HCT116 (cell line): ENCODE results near the gene ZSWIM6. TPM values are rescaled to one million over a fixed set of nuclear protein-coding genes. Genes with fewer than 3 reads are reported as not detected.

Experiments used
- ATAC-seq: fragments of 200-7000 bp; cut with Tn5 transposase; 2 replicates; pipeline ENCODE4 v1.9.1; 2020; ENCODE audit warnings: mild to moderate bottlenecking, moderate library complexity
- BruUV-seq: library from RNA; stranded (reverse); fragments of 400-500 nt; replicated peaks from 2 replicates; lab custom pipeline; 2021; lab: Mats Ljungman, UMichigan
- CTCF ChIA-PET: fragments of 300-600 bp; sonication (Branson Sonifier 250); formaldehyde crosslinking; loops from one replicate; lab custom pipeline; 2021; ENCODE audit warnings: antibody characterized with exemption; lab: Charles Lee
- POLR2A ChIA-PET: fragments of 300-600, 350-600 bp; sonication (Branson Sonifier 250); formaldehyde crosslinking; loops from one replicate; lab custom pipeline; 2021; ENCODE audit warnings: antibody characterized with exemption; lab: Charles Lee
- RAD21 ChIA-PET, 2 experiments: fragments of 300-600 bp; sonication (Branson Sonifier 250); formaldehyde crosslinking; loops; one replicate each; lab custom pipeline; 2023; ENCODE audit warnings: low total read pairs in 2 of 2; ENCODE audit not compliant: uncharacterized antibody in 2 of 2, unreplicated experiment in 2 of 2, low non-redundant PET in 1 of 2; lab: Charles Lee
- DNase-seq: peaks from one replicate; pipeline ENCODE4 v3.0.0-alpha.2; 2010; ENCODE audit warnings: low read depth, low spot score
- H2AFZ ChIP-seq: fragments of 200-600 bp; shearing (Covaris generic), sonication (generic); 2 replicates; pipeline ENCODE4 v1.6.1; 2017; ENCODE audit warnings: low read depth, mixed run types, mixed read lengths, antibody characterized with exemption, low read length; ENCODE audit not compliant: poor library complexity, severe bottlenecking
- H3K27ac ChIP-seq: 2 replicates; pipeline ENCODE4 v1.5.1; 2012; ENCODE audit warnings: low read depth, low read length
- H3K27me3 ChIP-seq: fragments of 200-600 bp; sonication (generic); 2 replicates; pipeline ENCODE4 v1.6.1; 2016; ENCODE audit warnings: mixed run types, low read length, mixed read lengths; ENCODE audit not compliant: insufficient read depth
- H3K36me3 ChIP-seq, 2 experiments: fragments of 200-500 bp in 1 of 2; fragments of 200-600 bp in 1 of 2; sonication (Bioruptor generic) in 1 of 2; sonication (generic) in 1 of 2; 2 replicates each; pipeline versions ENCODE4 v1.5.1 to v1.6.1; 2014 to 2016; ENCODE audit warnings: low read length in 2 of 2, inconsistent platforms in 1 of 2, mixed read lengths in 1 of 2, mixed run types in 1 of 2; ENCODE audit not compliant: insufficient read depth in 2 of 2, control insufficient read depth in 1 of 2
- H3K4me1 ChIP-seq, 2 experiments: fragments of 200-600 bp in 1 of 2; sonication (generic) in 1 of 2; 2 replicates each; pipeline versions ENCODE4 v1.5.1 to v1.6.1; 2012 to 2017; ENCODE audit warnings: low read length in 2 of 2, inconsistent platforms in 1 of 2, mild to moderate bottlenecking in 1 of 2, mixed read lengths in 1 of 2, mixed run types in 1 of 2, moderate library complexity in 1 of 2; ENCODE audit not compliant: insufficient read depth in 2 of 2, control insufficient read depth in 1 of 2
- H3K4me2 ChIP-seq: fragments of 200-600 bp; sonication (generic); 2 replicates; pipeline ENCODE4 v1.6.1; 2017; ENCODE audit warnings: mixed run types, low read length, mixed read lengths
- H3K4me3 ChIP-seq, 2 experiments: fragments of 200-600 bp in 1 of 2; sonication (generic) in 1 of 2; replicated peaks in 1 of 2; 2 replicates each; pipeline ENCODE4 v1.5.1; 2011 to 2016; ENCODE audit warnings: low read length in 2 of 2, control low read depth in 1 of 2, low read depth in 1 of 2, mild to moderate bottlenecking in 1 of 2, mixed read lengths in 1 of 2, mixed run types in 1 of 2
- H3K79me2 ChIP-seq: fragments of 200-600 bp; sonication (generic); 2 replicates; pipeline ENCODE4 v1.6.1; 2017; ENCODE audit warnings: mild to moderate bottlenecking, mixed run types, low read length, moderate library complexity, mixed read lengths; ENCODE audit not compliant: insufficient read depth
- H3K9ac ChIP-seq: fragments of 200-600 bp; sonication (generic); 2 replicates; pipeline ENCODE4 v1.6.1; 2016; ENCODE audit warnings: low read length, mixed read lengths
- H3K9me2 ChIP-seq: fragments of 200-600 bp; sonication (generic), shearing (Covaris generic); 2 replicates; pipeline ENCODE4 v1.6.1; 2017; ENCODE audit warnings: mixed run types, mild to moderate bottlenecking, moderate library complexity; ENCODE audit not compliant: insufficient read depth
- H3K9me3 ChIP-seq, 2 experiments: fragments of 200-500 bp in 1 of 2; fragments of 200-600 bp in 1 of 2; sonication (Bioruptor generic) in 1 of 2; sonication (generic) in 1 of 2; 2 replicates each; pipeline ENCODE4 v1.6.1; 2014 to 2017; ENCODE audit warnings: low read length in 2 of 2, mixed read lengths in 2 of 2, inconsistent platforms in 1 of 2, low read depth in 1 of 2, mild to moderate bottlenecking in 1 of 2, mixed run types in 1 of 2, moderate library complexity in 1 of 2; ENCODE audit not compliant: control insufficient read depth in 1 of 2, insufficient read depth in 1 of 2
- H4K20me1 ChIP-seq: fragments of 200-600 bp; sonication (generic), shearing (Covaris generic); 2 replicates; pipeline ENCODE4 v1.6.1; 2017; ENCODE audit warnings: mixed run types, mild to moderate bottlenecking, moderate library complexity; ENCODE audit not compliant: insufficient read depth
- CBX3 ChIP-seq: IDR thresholded peaks from 2 replicates; pipeline ENCODE4 v1.6.1; 2012; ENCODE audit warnings: low read depth
- ELF1 ChIP-seq: IDR thresholded peaks from 2 replicates; pipeline ENCODE4 v1.6.1; 2012; ENCODE audit warnings: low read depth, borderline replicate concordance
- EZH2 ChIP-seq: fragments of 200-600 bp; sonication (generic); IDR thresholded peaks from 2 replicates; pipeline ENCODE4 v1.6.1; 2017; ENCODE audit warnings: antibody characterized with exemption, mixed run types
- JUND ChIP-seq: IDR thresholded peaks from 2 replicates; pipeline ENCODE4 v1.6.1; 2012
- POLR2A ChIP-seq: IDR thresholded peaks from 2 replicates; pipeline ENCODE4 v1.7.0; 2011; ENCODE audit warnings: borderline replicate concordance; ENCODE audit not compliant: insufficient read depth, insufficient read length; ENCODE audit errors: extremely low read depth
- RAD21 ChIP-seq: IDR thresholded peaks from 2 replicates; pipeline ENCODE4 v1.6.1; 2012; ENCODE audit warnings: low read depth, mild to moderate bottlenecking
- SIN3A ChIP-seq: IDR thresholded peaks from 2 replicates; pipeline ENCODE4 v1.6.1; 2012; ENCODE audit warnings: low read depth
- SRF ChIP-seq: IDR thresholded peaks from 2 replicates; pipeline ENCODE4 v1.6.1; 2012; ENCODE audit warnings: low read depth
- TCF7L2 ChIP-seq: IDR thresholded peaks from 2 replicates; pipeline ENCODE4 v1.7.0; 2011; ENCODE audit warnings: borderline replicate concordance, inconsistent platforms; ENCODE audit not compliant: insufficient read depth, insufficient read length; ENCODE audit errors: extremely low read depth
- ZFX ChIP-seq: fragments of 450-650 bp; IDR thresholded peaks from 2 replicates; pipeline ENCODE4 v1.6.1; 2017
- ZNF274 ChIP-seq: fragments of 200-500 bp; sonication (Bioruptor generic); IDR thresholded peaks from 2 replicates; pipeline ENCODE4 v1.6.1; 2014; ENCODE audit warnings: mild to moderate bottlenecking, low read depth, low read length, inconsistent platforms
- intact Hi-C: fragments of 100-400 bp; cut with micrococcal nuclease; formaldehyde crosslinking; loops from 2 replicates; pipeline ENCODE4 v1.10.0; 2022
- total RNA-seq: library from RNA; stranded (reverse); gene quantifications from one replicate; pipeline ENCODE4 v1.2.1, GENCODE V29; 2021; ENCODE audit not compliant: unreplicated experiment
- TF ChIP-seq, protein P1 (sequence below): IDR thresholded peaks from 2 replicates; pipeline ENCODE4 v1.6.1; 2012
- TF ChIP-seq, protein P2 (sequence below): IDR thresholded peaks from 2 replicates; pipeline ENCODE4 v1.6.1; 2012; ENCODE audit warnings: low read depth
- TF ChIP-seq, protein P3 (sequence below): IDR thresholded peaks from 2 replicates; pipeline ENCODE4 v1.6.1; 2012
- TF ChIP-seq, protein P4 (sequence below), 3 experiments: fragments of 200-600 bp in 1 of 3; sonication (generic) in 1 of 3; IDR thresholded peaks in 2 of 3; conservative IDR thresholded peaks in 1 of 3; 2 replicates each; pipeline ENCODE4 v1.5.1; 2012 to 2017; ENCODE audit warnings: low read depth in 2 of 3, low read length in 2 of 3, antibody characterized with exemption in 1 of 3, borderline replicate concordance in 1 of 3, control low read depth in 1 of 3, mild to moderate bottlenecking in 1 of 3, mixed read lengths in 1 of 3, mixed run types in 1 of 3, moderate library complexity in 1 of 3; ENCODE audit not compliant: insufficient read depth in 1 of 3

The ZSWIM6 gene
- total RNA-seq, 1 experiment from 2014 or later = 7.4 TPM

DNA sequence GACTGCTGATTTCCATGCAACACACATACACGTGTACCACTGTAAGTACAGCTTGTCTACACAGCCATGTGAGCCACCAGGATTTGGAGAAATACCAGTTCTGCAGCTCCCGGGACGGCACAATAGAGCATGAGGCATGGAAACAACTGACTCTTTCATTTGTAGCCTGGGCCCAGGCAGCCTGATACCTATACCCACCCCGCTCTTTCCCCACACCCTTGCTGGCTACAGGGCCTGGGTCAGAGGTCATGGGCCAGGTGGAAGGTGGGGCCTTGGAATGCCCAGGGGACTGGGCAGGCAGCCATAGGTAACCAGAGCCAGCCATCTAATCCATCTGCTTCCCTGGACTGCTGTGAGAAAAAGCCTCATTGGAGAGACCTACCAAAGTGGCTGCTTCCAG, 39.0 kb upstream of the ZSWIM6 start:
- BruUV-seq = no TSS peak
- H3K4me3 ChIP-seq = no peak overlapping the region
- no peak for TF ChIP-seq EZH2
- TF ChIP-seq ZNF274 = no peak
- TF ChIP-seq TCF7L2 = no peak
- H3K27me3 ChIP-seq = no peaks in the 10 kb centered on the region
- ChIA-PET CTCF (no interaction called here), RAD21 (no interaction called here), POLR2A (no interaction called here)
- DNase-seq (no peak), ATAC-seq (no peak)
- no peaks in the 10 kb centered on the region for H3K79me2 ChIP-seq
- no peaks in the 10 kb centered on the region for H3K9me2 ChIP-seq
- no peak overlapping the region for H3K27ac ChIP-seq
- no peak overlapping the region for H2AFZ ChIP-seq
- H3K4me2 ChIP-seq = no peak overlapping the region
- no peaks in the 10 kb centered on the region for H3K36me3 ChIP-seq
- no peaks in the 10 kb centered on the region for H3K4me1 ChIP-seq
- H3K9me3 ChIP-seq = no peaks in the 10 kb centered on the region
- intact Hi-C loops = no loop called here
- H3K9ac ChIP-seq = no peak overlapping the region
- H4K20me1 ChIP-seq = no peaks in the 10 kb centered on the region

DNA sequence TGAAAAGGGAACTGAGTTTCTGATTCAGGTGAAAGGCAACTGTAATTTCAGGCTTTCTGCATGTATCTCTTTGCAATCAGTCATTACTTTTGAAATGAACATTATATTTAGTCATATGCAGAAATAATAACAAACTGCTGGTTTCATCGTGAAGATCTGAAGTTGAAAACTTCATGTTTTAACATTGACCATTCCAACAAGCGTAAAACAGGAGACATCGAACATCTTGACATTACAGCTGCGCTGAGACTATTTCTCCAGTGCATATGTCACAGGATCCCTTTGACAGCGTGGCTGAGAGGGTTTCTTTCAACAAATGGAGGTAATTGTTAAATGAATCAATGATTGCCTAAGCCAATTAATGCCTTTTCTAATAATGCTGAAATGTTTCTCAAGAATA, 38.2 kb upstream of the ZSWIM6 start:
- no peak overlapping the region for H3K4me3 ChIP-seq
- H3K27ac ChIP-seq = no peak overlapping the region
- no peaks in the 10 kb centered on the region for H3K27me3 ChIP-seq
- H3K9ac ChIP-seq = no peak overlapping the region
- H3K4me1 ChIP-seq = no peaks in the 10 kb centered on the region
- H3K36me3 ChIP-seq = no peaks in the 10 kb centered on the region
- no peaks in the 10 kb centered on the region for H4K20me1 ChIP-seq
- no TSS peak for BruUV-seq
- POLR2A ChIA-PET = no interaction called here
- DNase-seq (no peak), ATAC-seq (no peak)
- CTCF ChIA-PET = no interaction called here
- no peak overlapping the region for H2AFZ ChIP-seq
- RAD21 ChIA-PET = no interaction called here
- no peak overlapping the region for H3K4me2 ChIP-seq
- intact Hi-C loops = no loop called here
- no peaks in the 10 kb centered on the region for H3K79me2 ChIP-seq
- no peaks in the 10 kb centered on the region for H3K9me3 ChIP-seq
- H3K9me2 ChIP-seq = no peaks in the 10 kb centered on the region
- TF ChIP-seq SIN3A (no peak), TCF7L2 (no peak), SRF (no peak), RAD21 (no peak), POLR2A (no peak), ELF1 (no peak), ZNF274 (no peak), CBX3 (no peak), JUND (no peak), EZH2 (no peak), ZFX (no peak)
- TF ChIP-seq, protein P1, sequence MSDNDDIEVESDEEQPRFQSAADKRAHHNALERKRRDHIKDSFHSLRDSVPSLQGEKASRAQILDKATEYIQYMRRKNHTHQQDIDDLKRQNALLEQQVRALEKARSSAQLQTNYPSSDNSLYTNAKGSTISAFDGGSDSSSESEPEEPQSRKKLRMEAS = no peak
- TF ChIP-seq, protein P2, sequence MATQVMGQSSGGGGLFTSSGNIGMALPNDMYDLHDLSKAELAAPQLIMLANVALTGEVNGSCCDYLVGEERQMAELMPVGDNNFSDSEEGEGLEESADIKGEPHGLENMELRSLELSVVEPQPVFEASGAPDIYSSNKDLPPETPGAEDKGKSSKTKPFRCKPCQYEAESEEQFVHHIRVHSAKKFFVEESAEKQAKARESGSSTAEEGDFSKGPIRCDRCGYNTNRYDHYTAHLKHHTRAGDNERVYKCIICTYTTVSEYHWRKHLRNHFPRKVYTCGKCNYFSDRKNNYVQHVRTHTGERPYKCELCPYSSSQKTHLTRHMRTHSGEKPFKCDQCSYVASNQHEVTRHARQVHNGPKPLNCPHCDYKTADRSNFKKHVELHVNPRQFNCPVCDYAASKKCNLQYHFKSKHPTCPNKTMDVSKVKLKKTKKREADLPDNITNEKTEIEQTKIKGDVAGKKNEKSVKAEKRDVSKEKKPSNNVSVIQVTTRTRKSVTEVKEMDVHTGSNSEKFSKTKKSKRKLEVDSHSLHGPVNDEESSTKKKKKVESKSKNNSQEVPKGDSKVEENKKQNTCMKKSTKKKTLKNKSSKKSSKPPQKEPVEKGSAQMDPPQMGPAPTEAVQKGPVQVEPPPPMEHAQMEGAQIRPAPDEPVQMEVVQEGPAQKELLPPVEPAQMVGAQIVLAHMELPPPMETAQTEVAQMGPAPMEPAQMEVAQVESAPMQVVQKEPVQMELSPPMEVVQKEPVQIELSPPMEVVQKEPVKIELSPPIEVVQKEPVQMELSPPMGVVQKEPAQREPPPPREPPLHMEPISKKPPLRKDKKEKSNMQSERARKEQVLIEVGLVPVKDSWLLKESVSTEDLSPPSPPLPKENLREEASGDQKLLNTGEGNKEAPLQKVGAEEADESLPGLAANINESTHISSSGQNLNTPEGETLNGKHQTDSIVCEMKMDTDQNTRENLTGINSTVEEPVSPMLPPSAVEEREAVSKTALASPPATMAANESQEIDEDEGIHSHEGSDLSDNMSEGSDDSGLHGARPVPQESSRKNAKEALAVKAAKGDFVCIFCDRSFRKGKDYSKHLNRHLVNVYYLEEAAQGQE = no peak
- TF ChIP-seq, protein P3, sequence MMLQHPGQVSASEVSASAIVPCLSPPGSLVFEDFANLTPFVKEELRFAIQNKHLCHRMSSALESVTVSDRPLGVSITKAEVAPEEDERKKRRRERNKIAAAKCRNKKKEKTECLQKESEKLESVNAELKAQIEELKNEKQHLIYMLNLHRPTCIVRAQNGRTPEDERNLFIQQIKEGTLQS = no peak
- TF ChIP-seq, protein P4, sequence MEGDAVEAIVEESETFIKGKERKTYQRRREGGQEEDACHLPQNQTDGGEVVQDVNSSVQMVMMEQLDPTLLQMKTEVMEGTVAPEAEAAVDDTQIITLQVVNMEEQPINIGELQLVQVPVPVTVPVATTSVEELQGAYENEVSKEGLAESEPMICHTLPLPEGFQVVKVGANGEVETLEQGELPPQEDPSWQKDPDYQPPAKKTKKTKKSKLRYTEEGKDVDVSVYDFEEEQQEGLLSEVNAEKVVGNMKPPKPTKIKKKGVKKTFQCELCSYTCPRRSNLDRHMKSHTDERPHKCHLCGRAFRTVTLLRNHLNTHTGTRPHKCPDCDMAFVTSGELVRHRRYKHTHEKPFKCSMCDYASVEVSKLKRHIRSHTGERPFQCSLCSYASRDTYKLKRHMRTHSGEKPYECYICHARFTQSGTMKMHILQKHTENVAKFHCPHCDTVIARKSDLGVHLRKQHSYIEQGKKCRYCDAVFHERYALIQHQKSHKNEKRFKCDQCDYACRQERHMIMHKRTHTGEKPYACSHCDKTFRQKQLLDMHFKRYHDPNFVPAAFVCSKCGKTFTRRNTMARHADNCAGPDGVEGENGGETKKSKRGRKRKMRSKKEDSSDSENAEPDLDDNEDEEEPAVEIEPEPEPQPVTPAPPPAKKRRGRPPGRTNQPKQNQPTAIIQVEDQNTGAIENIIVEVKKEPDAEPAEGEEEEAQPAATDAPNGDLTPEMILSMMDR (IDR thresholded peaks at IDR 0.05 in 2 of 3, conservative IDR thresholded peaks at IDR 0.05 in 1 of 3; ENCODE audit: borderline replicate concordance in 1 of 3, insufficient read depth in 1 of 3, low read depth in 2 of 3, low read length in 2 of 3) = no peak
